ENCODE data around the gene SLC1A2.

DNA sequence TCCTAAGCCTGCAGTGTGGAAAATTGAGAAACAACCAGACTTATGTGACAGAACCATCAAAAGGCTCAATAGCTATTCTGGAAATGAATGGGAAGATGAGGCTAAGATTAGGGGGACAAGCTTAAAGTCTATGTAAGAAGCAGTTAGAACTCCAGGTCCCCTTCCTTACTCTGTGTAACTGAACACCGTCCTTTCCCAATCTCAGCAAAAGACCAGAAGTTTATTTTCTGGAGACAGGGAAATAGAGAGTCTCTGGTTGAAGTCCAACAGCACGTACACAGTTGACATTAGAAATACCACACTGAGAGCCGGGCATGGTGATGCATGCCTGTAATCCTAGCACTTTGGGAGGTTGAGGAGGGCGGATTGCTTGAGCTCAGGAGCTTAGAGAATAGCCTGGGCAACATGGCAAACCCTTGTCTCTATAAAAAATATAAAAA lies 186.4 kb downstream of the SLC1A2 start:
- TF ChIP-seq POLR2A (IDR thresholded peaks at IDR 0.05), result no peak
- TF ChIP-seq, protein P1, sequence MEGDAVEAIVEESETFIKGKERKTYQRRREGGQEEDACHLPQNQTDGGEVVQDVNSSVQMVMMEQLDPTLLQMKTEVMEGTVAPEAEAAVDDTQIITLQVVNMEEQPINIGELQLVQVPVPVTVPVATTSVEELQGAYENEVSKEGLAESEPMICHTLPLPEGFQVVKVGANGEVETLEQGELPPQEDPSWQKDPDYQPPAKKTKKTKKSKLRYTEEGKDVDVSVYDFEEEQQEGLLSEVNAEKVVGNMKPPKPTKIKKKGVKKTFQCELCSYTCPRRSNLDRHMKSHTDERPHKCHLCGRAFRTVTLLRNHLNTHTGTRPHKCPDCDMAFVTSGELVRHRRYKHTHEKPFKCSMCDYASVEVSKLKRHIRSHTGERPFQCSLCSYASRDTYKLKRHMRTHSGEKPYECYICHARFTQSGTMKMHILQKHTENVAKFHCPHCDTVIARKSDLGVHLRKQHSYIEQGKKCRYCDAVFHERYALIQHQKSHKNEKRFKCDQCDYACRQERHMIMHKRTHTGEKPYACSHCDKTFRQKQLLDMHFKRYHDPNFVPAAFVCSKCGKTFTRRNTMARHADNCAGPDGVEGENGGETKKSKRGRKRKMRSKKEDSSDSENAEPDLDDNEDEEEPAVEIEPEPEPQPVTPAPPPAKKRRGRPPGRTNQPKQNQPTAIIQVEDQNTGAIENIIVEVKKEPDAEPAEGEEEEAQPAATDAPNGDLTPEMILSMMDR (IDR thresholded peaks at IDR 0.05), result no peak
